Neural cell (in vitro differentiated cells): ENCODE results near the gene PGBD5.

Experiments
- EP300 ChIP-seq: fragments of 450-650 bp; conservative IDR thresholded peaks from 2 replicates; pipeline ENCODE4 v1.6.1; 2014; ENCODE audit warnings: antibody characterized with exemption, mild to moderate bottlenecking, moderate library complexity; ENCODE audit not compliant: poor library complexity, severe bottlenecking
- EZH2 ChIP-seq: fragments of 200-600, 300-800 bp; shearing (Covaris generic), sonication (generic); IDR thresholded peaks from 2 replicates; pipeline ENCODE4 v1.6.1; 2014; ENCODE audit warnings: antibody characterized with exemption, low read length, borderline replicate concordance, mild to moderate bottlenecking; ENCODE audit not compliant: insufficient read depth, poor library complexity, severe bottlenecking
- POLR2AphosphoS5 ChIP-seq: IDR thresholded peaks from 2 replicates; pipeline ENCODE4 v1.6.1; 2012
- RAD21 ChIP-seq: fragments of 450-650 bp; conservative IDR thresholded peaks from 2 replicates; pipeline ENCODE4 v1.6.1; 2014; ENCODE audit warnings: antibody characterized with exemption, mild to moderate bottlenecking, moderate library complexity
- SMC3 ChIP-seq: fragments of 450-650 bp; conservative IDR thresholded peaks from 2 replicates; pipeline ENCODE4 v1.6.1; 2014; ENCODE audit warnings: antibody characterized with exemption, mild to moderate bottlenecking, moderate library complexity; ENCODE audit not compliant: poor library complexity
- TAF1 ChIP-seq: IDR thresholded peaks from 2 replicates; pipeline ENCODE4 v1.6.1; 2012; ENCODE audit warnings: low read depth
- TF ChIP-seq, protein P1 (sequence below): fragments of 450-650 bp; IDR thresholded peaks from 2 replicates; pipeline ENCODE4 v1.5.1; 2014; ENCODE audit warnings: antibody characterized with exemption, mild to moderate bottlenecking, moderate library complexity; ENCODE audit not compliant: poor library complexity, severe bottlenecking
- TF ChIP-seq, protein P2 (sequence below): IDR thresholded peaks from 2 replicates; pipeline ENCODE4 v1.6.1; 2012; ENCODE audit warnings: borderline replicate concordance

DNA sequence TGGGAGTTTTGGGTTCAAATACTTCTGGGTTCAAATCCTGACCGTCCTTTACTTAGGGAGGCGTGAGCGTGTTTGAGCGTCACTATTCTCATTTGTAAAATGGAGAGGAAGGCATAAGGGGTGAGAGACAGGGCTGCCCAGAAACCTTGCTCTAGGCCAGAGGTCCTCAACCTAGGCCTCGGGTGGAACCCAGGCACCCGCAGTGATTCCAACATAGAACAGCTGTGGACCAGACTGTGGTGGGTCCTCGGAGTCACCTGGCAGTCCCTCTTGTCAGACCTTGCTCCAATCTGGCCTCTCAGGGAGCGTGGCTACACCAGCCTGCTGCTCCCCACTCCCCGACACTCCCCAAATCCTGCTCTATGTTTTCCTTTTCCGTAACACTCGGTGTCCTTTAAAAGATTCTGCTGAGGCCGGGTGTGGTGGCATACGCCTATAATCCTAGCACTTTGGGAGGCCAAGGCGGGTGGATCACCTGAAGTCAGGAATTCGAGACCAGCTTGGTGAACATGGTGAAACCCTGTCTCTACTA lies 116.4 kb downstream of the PGBD5 start:
- TF ChIP-seq, protein P1, sequence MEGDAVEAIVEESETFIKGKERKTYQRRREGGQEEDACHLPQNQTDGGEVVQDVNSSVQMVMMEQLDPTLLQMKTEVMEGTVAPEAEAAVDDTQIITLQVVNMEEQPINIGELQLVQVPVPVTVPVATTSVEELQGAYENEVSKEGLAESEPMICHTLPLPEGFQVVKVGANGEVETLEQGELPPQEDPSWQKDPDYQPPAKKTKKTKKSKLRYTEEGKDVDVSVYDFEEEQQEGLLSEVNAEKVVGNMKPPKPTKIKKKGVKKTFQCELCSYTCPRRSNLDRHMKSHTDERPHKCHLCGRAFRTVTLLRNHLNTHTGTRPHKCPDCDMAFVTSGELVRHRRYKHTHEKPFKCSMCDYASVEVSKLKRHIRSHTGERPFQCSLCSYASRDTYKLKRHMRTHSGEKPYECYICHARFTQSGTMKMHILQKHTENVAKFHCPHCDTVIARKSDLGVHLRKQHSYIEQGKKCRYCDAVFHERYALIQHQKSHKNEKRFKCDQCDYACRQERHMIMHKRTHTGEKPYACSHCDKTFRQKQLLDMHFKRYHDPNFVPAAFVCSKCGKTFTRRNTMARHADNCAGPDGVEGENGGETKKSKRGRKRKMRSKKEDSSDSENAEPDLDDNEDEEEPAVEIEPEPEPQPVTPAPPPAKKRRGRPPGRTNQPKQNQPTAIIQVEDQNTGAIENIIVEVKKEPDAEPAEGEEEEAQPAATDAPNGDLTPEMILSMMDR, result no peak
- TF ChIP-seq POLR2AphosphoS5 (no peak), RAD21 (no peak), EZH2 (no peak), TAF1 (no peak), EP300 (no peak), SMC3 (no peak)
- TF ChIP-seq, protein P2, sequence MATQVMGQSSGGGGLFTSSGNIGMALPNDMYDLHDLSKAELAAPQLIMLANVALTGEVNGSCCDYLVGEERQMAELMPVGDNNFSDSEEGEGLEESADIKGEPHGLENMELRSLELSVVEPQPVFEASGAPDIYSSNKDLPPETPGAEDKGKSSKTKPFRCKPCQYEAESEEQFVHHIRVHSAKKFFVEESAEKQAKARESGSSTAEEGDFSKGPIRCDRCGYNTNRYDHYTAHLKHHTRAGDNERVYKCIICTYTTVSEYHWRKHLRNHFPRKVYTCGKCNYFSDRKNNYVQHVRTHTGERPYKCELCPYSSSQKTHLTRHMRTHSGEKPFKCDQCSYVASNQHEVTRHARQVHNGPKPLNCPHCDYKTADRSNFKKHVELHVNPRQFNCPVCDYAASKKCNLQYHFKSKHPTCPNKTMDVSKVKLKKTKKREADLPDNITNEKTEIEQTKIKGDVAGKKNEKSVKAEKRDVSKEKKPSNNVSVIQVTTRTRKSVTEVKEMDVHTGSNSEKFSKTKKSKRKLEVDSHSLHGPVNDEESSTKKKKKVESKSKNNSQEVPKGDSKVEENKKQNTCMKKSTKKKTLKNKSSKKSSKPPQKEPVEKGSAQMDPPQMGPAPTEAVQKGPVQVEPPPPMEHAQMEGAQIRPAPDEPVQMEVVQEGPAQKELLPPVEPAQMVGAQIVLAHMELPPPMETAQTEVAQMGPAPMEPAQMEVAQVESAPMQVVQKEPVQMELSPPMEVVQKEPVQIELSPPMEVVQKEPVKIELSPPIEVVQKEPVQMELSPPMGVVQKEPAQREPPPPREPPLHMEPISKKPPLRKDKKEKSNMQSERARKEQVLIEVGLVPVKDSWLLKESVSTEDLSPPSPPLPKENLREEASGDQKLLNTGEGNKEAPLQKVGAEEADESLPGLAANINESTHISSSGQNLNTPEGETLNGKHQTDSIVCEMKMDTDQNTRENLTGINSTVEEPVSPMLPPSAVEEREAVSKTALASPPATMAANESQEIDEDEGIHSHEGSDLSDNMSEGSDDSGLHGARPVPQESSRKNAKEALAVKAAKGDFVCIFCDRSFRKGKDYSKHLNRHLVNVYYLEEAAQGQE, result no peak
